Measurements from ENCODE around the gene REG3A. TPM values are rescaled to one million over a fixed set of nuclear protein-coding genes. Genes with fewer than 3 reads are reported as not detected.

The REG3A gene
- total RNA-seq, 3 donors from 2014 or later (not counting 1 experiment from before 2014, with no cell fraction given), result not detected

- no peak for TF ChIP-seq CTCF (IDR thresholded peaks at IDR 0.05)
Measured at GRCh38 chr2:79116997-79117928, 42.3 kb downstream of the REG3A start.

GRCh38 chr2:79114797-79115494 lies 44.6 kb downstream of the REG3A start:
- no peak for ATAC-seq
- Histone ChIP-seq H3K27ac (ENCODE audit: low read length) (no peak overlapping the region), H3K9me3 (ENCODE audit: control insufficient read depth, insufficient read depth, low read length) (peaks cover 2% of the 10 kb centered on the region), H3K27me3 (ENCODE audit: control insufficient read depth, insufficient read depth, low read length) (no peaks in the 10 kb centered on the region), H3K4me1 (ENCODE audit: control insufficient read depth, insufficient read depth, low read length) (no peaks in the 10 kb centered on the region), H3K4me3 (ENCODE audit: low read length) (no peak overlapping the region), H3K36me3 (ENCODE audit: control insufficient read depth, insufficient read depth, low read length) (no peaks in the 10 kb centered on the region)
- Mint-ChIP-seq H3K27me3 (ENCODE audit: low read depth in 2 of 2) (no peaks in the 10 kb centered on the region), H3K4me1 (no peaks in the 10 kb centered on the region), H3K27ac (no peak overlapping the region), H3K9me3 (peaks cover 4 to 23% of the 10 kb centered on the region in 2 donors), H3K36me3 (no peaks in the 10 kb centered on the region), H3K4me3 (no peak overlapping the region)
- 66% methylated on average over 3 of the region's 3 CpGs for WGBS (ENCODE audit: insufficient coverage)
- intact Hi-C loops (cut with micrococcal nuclease), result no loop called here
- no peak for TF ChIP-seq CTCF (IDR thresholded peaks at IDR 0.05)
- no peak for DNase-seq

More at GRCh38 chr2:79116997-79117928, 42.3 kb downstream of the REG3A start:
- H3K27ac Mint-ChIP-seq, result no peak overlapping the region
- peaks cover 8 to 23% of the 10 kb centered on the region in 2 donors for H3K9me3 Mint-ChIP-seq
- WGBS (ENCODE audit: insufficient coverage), result 79% methylated on average over 1 of the region's 2 CpGs
- H3K36me3 ChIP-seq (ENCODE audit: control insufficient read depth, insufficient read depth, low read length), result no peaks in the 10 kb centered on the region
- no peak overlapping the region for H3K4me3 Mint-ChIP-seq
- H3K36me3 Mint-ChIP-seq, result no peaks in the 10 kb centered on the region
- H3K4me1 Mint-ChIP-seq, result no peaks in the 10 kb centered on the region
- H3K4me1 ChIP-seq (ENCODE audit: control insufficient read depth, insufficient read depth, low read length), result no peaks in the 10 kb centered on the region
- DNase-seq (no peak), ATAC-seq (no peak)
- intact Hi-C loops (cut with micrococcal nuclease), result no loop called here
- H3K27ac ChIP-seq (ENCODE audit: low read length), result no peak overlapping the region
- H3K27me3 ChIP-seq (ENCODE audit: control insufficient read depth, insufficient read depth, low read length), result no peaks in the 10 kb centered on the region
- H3K4me3 ChIP-seq (ENCODE audit: low read length), result no peak overlapping the region
- no peaks in the 10 kb centered on the region for H3K27me3 Mint-ChIP-seq (ENCODE audit: low read depth in 2 of 2)
- peaks cover 5% of the 10 kb centered on the region for H3K9me3 ChIP-seq (ENCODE audit: control insufficient read depth, insufficient read depth, low read length)

- no peaks in the 10 kb centered on the region for H3K27me3 ChIP-seq (ENCODE audit: control insufficient read depth, insufficient read depth, low read length)
- WGBS (ENCODE audit: insufficient coverage), result 96% methylated on average over 3 of the region's 3 CpGs
- H3K4me1 ChIP-seq (ENCODE audit: control insufficient read depth, insufficient read depth, low read length), result no peaks in the 10 kb centered on the region
- no peak for ATAC-seq
- no peak for TF ChIP-seq CTCF (IDR thresholded peaks at IDR 0.05)
- no peak overlapping the region for H3K4me3 ChIP-seq (ENCODE audit: low read length)
- Mint-ChIP-seq H3K36me3 (no peaks in the 10 kb centered on the region), H3K27ac (no peak overlapping the region), H3K4me1 (no peaks in the 10 kb centered on the region), H3K4me3 (no peak overlapping the region), H3K9me3 (peaks cover 4 to 21% of the 10 kb centered on the region in 2 donors), H3K27me3 (ENCODE audit: low read depth in 2 of 2) (no peaks in the 10 kb centered on the region)
- peaks cover 2% of the 10 kb centered on the region for H3K9me3 ChIP-seq (ENCODE audit: control insufficient read depth, insufficient read depth, low read length)
- H3K36me3 ChIP-seq (ENCODE audit: control insufficient read depth, insufficient read depth, low read length), result no peaks in the 10 kb centered on the region
- intact Hi-C loops (cut with micrococcal nuclease), result no loop called here
- no peak overlapping the region for H3K27ac ChIP-seq (ENCODE audit: low read length)
- no peak for DNase-seq
Measured at GRCh38 chr2:79112269-79112668, 47.3 kb downstream of the REG3A start.

Other genes with a start within 250 kb of the REG3A start
- not detected for gene REG3G, start 134.1 kb downstream of the REG3A start, total RNA-seq
- not detected for gene REG1B, start 71.8 kb downstream of the REG3A start, total RNA-seq
- not detected for gene REG1A, start 39.3 kb downstream of the REG3A start, total RNA-seq

Data from natural killer cell (primary cell).